Gastrocnemius medialis (tissue), 4 donors: ENCODE results near the gene LRCH3.

Experiments used
- POLR2A ChIP-seq, 2 donors: fragments of 450-650 bp; IDR thresholded peaks; one replicate each; pipeline ENCODE4 v1.6.1; 2017; ENCODE audit warnings: antibody characterized with exemption in 2 of 2, mild to moderate bottlenecking in 2 of 2, moderate library complexity in 2 of 2
- TF ChIP-seq, protein P1 (sequence below), 5 experiments: fragments of 450-650 bp in 3 of 5; fragments of 200-600 bp in 2 of 5; sonication (generic) in 2 of 5; IDR thresholded peaks in 4 of 5; conservative IDR thresholded peaks in 1 of 5; 1 replicate in 4 of 5; 2 replicates in 1 of 5; pipeline ENCODE4 v1.5.1; 2016 to 2019; ENCODE audit warnings: antibody characterized with exemption in 5 of 5, mild to moderate bottlenecking in 3 of 5, moderate library complexity in 3 of 5

DNA sequence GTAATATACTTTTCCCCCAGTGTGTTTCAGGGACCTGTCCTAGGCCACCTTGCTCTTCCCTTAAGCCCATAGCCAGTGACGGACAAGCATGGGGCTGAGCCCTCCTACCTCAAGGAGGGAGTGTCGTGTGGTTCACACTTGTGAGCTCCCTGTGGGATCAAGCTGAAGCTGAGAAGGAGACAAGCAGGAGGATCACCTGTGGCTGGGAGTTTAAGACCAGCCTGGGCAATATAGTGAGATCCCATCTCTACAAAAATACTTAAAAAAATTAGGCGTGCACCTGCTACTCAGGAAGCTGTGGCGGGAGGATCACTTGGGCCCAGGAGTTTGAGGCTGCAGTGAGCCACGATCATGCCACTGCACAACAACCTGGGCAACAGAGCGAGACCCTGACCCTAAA lies 82.3 kb downstream of the LRCH3 start:
- TF ChIP-seq, protein P1, sequence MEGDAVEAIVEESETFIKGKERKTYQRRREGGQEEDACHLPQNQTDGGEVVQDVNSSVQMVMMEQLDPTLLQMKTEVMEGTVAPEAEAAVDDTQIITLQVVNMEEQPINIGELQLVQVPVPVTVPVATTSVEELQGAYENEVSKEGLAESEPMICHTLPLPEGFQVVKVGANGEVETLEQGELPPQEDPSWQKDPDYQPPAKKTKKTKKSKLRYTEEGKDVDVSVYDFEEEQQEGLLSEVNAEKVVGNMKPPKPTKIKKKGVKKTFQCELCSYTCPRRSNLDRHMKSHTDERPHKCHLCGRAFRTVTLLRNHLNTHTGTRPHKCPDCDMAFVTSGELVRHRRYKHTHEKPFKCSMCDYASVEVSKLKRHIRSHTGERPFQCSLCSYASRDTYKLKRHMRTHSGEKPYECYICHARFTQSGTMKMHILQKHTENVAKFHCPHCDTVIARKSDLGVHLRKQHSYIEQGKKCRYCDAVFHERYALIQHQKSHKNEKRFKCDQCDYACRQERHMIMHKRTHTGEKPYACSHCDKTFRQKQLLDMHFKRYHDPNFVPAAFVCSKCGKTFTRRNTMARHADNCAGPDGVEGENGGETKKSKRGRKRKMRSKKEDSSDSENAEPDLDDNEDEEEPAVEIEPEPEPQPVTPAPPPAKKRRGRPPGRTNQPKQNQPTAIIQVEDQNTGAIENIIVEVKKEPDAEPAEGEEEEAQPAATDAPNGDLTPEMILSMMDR (IDR thresholded peaks at IDR 0.05 in 4 of 5, conservative IDR thresholded peaks at IDR 0.05 in 1 of 5), result no peak
- TF ChIP-seq POLR2A (IDR thresholded peaks at IDR 0.05), result no peak
